BLaER1 treated with 17β-estradiol and CSF1 and Interleukin-3, amounts not matched to agents 10 nM and 100 nM (cell line): ENCODE measurements around the gene DBR1.

Experiments used
- H3K27ac ChIP-seq, 11 experiments: shearing (Covaris generic); formaldehyde crosslinking; 2 replicates each; pipeline ENCODE4 v1.8.1; 2022
- H3K27me3 ChIP-seq, 11 experiments: shearing (Covaris generic); formaldehyde crosslinking; 2 replicates each; pipeline ENCODE4 v1.8.1; 2022
- H3K36me3 ChIP-seq, 11 experiments: shearing (Covaris generic); formaldehyde crosslinking; 2 replicates each; pipeline ENCODE4 v1.8.1; 2022
- H3K4me1 ChIP-seq, 10 experiments: shearing (Covaris generic); formaldehyde crosslinking; 2 replicates each; pipeline ENCODE4 v1.8.1; 2022
- H3K4me2 ChIP-seq, 11 experiments: shearing (Covaris generic); formaldehyde crosslinking; 2 replicates each; pipeline ENCODE4 v1.8.1; 2022
- H3K4me3 ChIP-seq, 10 experiments: shearing (Covaris generic); formaldehyde crosslinking; 2 replicates each; pipeline ENCODE4 v1.8.1; 2022
- H3K9ac ChIP-seq, 11 experiments: shearing (Covaris generic); formaldehyde crosslinking; 2 replicates each; pipeline ENCODE4 v1.8.1; 2022
- H3K9me3 ChIP-seq, 11 experiments: shearing (Covaris generic); formaldehyde crosslinking; replicated peaks in 1 of 11; 2 replicates each; pipeline ENCODE4 v1.8.1; 2022
- H4K20me1 ChIP-seq, 11 experiments: shearing (Covaris generic); formaldehyde crosslinking; 2 replicates each; pipeline ENCODE4 v1.8.1; 2022
- Cebpa-rat ChIP-seq, 11 experiments: shearing (Covaris generic); IDR thresholded peaks; 2 replicates each; pipeline ENCODE4 v1.8.1; 2022

Gene DBR1

DNA sequence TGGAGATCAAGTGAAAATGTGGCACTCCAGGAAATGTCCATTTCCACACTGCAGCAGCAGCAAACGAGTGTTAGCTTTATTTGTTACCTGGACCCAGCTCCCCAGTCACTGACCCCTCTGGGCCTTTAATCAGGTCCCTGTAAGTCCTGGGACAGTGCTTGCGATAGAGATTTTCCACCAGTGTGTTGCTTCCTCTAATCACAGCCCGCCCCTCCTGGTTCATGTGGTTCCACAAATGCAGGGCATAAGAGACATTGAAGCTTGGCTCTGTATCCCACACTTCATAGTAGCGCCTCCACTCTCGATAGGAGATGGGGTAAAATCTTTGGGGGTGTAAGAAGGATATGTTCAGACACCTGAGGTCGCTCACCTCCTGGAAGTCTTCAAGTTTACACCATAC, 50.5 kb downstream of the DBR1 start:
- H4K20me1 ChIP-seq = no peaks in the 10 kb centered on the region
- peaks cover 0 to 9% (median 7%) of the 10 kb centered on the region in 11 experiments; a peak in 13 of 22 replicates for H3K9me3 ChIP-seq
- H3K4me3 ChIP-seq = no peak overlapping the region
- no peak for TF ChIP-seq Cebpa-rat (IDR thresholded peaks at IDR 0.05)
- peak overlapping the region in 2 of 11 experiments; percentile 65 to 67; a peak in 2 of 22 replicates for H3K27ac ChIP-seq
- H3K9ac ChIP-seq = no peak overlapping the region
- peaks cover 12 to 46% (median 20%) of the 10 kb centered on the region in 10 experiments for H3K4me1 ChIP-seq
- no peaks in the 10 kb centered on the region for H3K27me3 ChIP-seq
- H3K4me2 ChIP-seq = peak overlapping the region in 3 of 11 experiments; percentile 53 to 96 (median 82); a peak in 6 of 22 replicates
- no peaks in the 10 kb centered on the region for H3K36me3 ChIP-seq

DNA sequence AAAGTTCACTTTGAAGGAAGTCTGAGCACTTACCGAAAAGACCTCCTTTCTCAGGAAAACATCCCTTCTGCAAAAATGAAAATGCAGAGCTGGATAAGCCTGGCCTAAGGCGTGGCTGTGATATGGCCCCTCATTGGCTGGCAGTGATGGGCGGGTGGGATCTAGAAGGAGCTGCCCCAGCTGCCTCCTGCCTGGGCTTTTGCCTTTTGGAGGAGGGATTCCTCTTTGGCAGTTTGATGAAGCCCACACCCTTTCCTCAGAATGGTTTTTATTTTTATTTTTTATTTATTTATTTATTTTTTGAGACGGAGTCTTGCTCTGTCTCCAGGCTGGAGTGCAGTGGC, 55.3 kb downstream of the DBR1 start:
- no peaks in the 10 kb centered on the region; a peak in 1 of 22 replicates for H4K20me1 ChIP-seq
- no peak for TF ChIP-seq Cebpa-rat (IDR thresholded peaks at IDR 0.05)

DNA sequence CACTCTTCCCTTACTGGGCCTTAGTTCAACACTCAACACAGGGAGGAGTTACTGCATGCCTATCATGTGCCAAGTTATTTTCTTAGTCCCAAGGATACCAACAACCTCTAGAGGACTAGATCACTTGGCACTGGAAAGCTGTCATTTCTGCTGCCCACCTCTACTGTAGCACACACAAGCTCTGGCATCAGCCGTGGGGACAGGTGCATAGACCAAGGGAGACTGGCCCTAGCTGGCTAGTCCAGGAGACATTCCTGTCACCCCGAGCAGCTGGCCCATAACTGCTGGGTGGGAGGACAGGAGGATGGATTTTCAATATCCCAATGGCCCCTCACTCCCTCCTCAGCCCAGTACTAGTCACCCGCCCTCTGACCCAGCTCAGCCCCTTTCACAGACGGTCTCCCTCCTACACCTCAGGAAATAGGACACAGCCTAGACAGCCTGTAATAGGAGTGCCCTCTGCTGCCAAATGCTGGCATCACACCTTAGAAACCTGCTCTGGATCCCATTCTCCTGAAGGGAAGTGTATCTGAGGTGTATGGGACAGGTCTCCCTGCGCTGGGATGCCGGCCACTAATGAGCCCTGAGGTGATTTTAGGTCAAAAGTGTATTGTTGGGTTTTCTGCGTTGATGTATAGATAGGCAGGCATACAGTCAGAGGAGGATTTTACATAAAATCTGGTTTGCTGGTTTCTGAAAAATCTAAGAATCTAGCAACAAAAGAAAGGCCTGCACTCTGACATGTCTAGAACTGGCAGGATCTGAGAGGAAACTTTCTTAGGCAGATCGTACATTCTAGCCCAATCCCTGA, 55.9 kb downstream of the DBR1 start:
- H3K4me3 ChIP-seq = no peak overlapping the region
- no peak overlapping the region for H3K27ac ChIP-seq
- no peaks in the 10 kb centered on the region for H3K36me3 ChIP-seq
- no peaks in the 10 kb centered on the region; a peak in 1 of 22 replicates for H4K20me1 ChIP-seq
- peaks cover 0 to 7% (median 5%) of the 10 kb centered on the region in 11 experiments; a peak in 13 of 22 replicates for H3K9me3 ChIP-seq
- no peak for TF ChIP-seq Cebpa-rat (IDR thresholded peaks at IDR 0.05)
- no peak overlapping the region for H3K9ac ChIP-seq
- peaks cover 18 to 36% (median 31%) of the 10 kb centered on the region in 11 experiments for H3K27me3 ChIP-seq
- H3K4me1 ChIP-seq = peaks cover 2 to 11% (median 7%) of the 10 kb centered on the region in 10 experiments; a peak in 17 of 20 replicates
- no peak overlapping the region for H3K4me2 ChIP-seq

More for the DNA sequence above, 55.3 kb downstream of the DBR1 start:
- Histone ChIP-seq H3K4me1 (peaks cover 4 to 14% (median 8%) of the 10 kb centered on the region in 10 experiments; a peak in 17 of 20 replicates), H3K4me3 (no peak overlapping the region), H3K27me3 (peaks cover 16 to 31% (median 26%) of the 10 kb centered on the region in 11 experiments), H3K9me3 (peaks cover 0 to 9% (median 7%) of the 10 kb centered on the region in 11 experiments; a peak in 13 of 22 replicates), H3K4me2 (no peak overlapping the region), H3K9ac (no peak overlapping the region), H3K27ac (no peak overlapping the region), H3K36me3 (no peaks in the 10 kb centered on the region)

DNA sequence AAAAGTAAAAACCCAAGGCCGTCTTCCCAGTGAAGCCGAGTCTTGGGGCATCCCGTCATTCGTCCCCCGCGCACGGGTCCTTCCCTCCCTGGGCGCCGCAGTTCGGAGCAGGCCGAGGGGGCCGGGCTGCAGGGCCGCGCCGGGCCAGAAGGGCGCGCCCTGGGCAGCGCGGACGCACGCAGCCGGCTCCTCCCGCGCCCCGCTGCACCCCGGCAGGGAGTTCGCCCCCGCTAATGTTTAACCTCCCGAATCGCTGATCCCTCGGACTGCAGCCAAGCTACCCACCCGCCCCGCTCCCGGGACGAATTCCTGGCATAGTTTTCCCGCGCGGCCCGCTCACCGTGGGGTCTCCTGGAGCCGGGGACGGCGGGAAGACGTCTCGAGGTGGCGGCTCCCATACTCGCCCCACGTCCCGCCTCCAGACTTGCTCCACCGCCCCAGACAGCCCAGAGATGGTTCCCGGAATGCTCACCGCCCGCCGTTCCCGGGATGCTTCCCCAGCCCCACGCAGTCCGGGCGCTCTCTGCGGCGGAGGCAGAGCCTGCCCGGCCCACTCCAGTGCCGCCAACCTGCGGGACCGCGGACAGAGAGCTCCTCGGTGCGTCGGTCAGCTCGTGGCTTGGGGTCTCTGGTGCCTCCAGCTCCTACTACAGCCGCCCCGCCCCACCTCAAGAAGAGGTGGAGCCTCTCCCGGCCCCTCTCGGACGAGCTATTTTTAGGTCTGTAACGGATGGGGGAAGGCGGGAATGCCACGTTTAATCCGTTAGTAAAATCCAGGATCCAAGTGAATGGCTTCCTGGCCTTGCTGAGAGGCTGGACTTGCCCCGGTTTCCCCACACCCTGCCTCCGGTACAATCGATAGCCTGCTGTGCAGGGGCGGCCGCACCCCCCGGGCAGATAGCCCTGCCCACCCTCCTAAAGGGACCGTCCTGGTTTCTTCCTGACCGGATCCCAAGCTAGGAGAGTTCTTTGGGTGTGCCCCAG, 59.4 kb downstream of the DBR1 start, which contains the start of gene DZIP1L:
DZIP1L (minus strand) TSS at position 621 of the 984 bp plus-strand sequence. CDS start 11,637 bp downstream, outside the sequence.
- peaks cover 18 to 36% (median 31%) of the 10 kb centered on the region in 11 experiments for H3K27me3 ChIP-seq
- H4K20me1 ChIP-seq = no peaks in the 10 kb centered on the region; a peak in 1 of 22 replicates
- H3K9me3 ChIP-seq = no peaks in the 10 kb centered on the region
- peaks cover 0 to 14% (median 7%) of the 10 kb centered on the region in 10 experiments; a peak in 15 of 20 replicates for H3K4me1 ChIP-seq
- H3K9ac ChIP-seq = peak within 1 kb of the TSS; percentile 48 to 77 (median 74)
- peak within 1 kb of the TSS; percentile 89 to 100 (median 98) for H3K4me2 ChIP-seq
- H3K36me3 ChIP-seq = no peaks in the 10 kb centered on the region
- H3K4me3 ChIP-seq = peak within 1 kb of the TSS; percentile 64 to 85 (median 73)
- peak within 1 kb of the TSS in 2 of 11 experiments; percentile 24 to 51; a peak in 2 of 22 replicates for H3K27ac ChIP-seq
- TF ChIP-seq Cebpa-rat (IDR thresholded peaks at IDR 0.05) = no peak

DNA sequence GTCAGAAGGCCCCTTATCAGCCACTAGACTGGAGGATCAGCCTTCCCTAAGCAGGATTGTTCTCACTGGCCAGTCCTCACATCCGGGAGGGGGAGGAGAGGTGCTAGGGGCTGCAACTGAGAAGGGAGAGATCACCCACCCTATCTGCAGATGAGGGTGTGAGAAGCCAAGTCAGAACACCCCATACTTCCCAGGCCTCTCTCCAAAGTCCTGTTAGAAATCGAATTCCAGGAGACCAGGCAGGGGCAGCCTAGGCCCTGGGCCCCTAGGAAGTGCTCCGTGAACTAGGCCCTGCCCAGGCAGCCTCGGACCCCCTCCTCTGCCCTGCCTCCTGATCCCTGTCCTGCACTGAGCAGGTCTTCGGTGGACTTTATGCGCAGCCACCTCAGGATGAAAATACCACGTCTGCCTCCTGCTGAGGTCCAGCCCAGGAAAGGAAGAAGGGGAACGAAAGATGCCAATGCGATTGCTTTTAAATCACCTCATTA, 60.2 kb downstream of the DBR1 start:
- H3K27ac ChIP-seq = no peak overlapping the region
- H3K4me1 ChIP-seq = peaks cover 0 to 14% (median 7%) of the 10 kb centered on the region in 10 experiments; a peak in 15 of 20 replicates
- peak overlapping the region; percentile 64 to 85 (median 73); a peak in 18 of 20 replicates for H3K4me3 ChIP-seq
- no peaks in the 10 kb centered on the region for H3K36me3 ChIP-seq
- peaks cover 18 to 36% (median 31%) of the 10 kb centered on the region in 11 experiments for H3K27me3 ChIP-seq
- peak overlapping the region; percentile 89 to 100 (median 98) for H3K4me2 ChIP-seq
- no peak for TF ChIP-seq Cebpa-rat (IDR thresholded peaks at IDR 0.05)
- H3K9ac ChIP-seq = peak overlapping the region in 9 of 11 experiments; percentile 48 to 77 (median 74); a peak in 14 of 22 replicates
- no peaks in the 10 kb centered on the region for H3K9me3 ChIP-seq
- no peaks in the 10 kb centered on the region; a peak in 1 of 22 replicates for H4K20me1 ChIP-seq

DNA sequence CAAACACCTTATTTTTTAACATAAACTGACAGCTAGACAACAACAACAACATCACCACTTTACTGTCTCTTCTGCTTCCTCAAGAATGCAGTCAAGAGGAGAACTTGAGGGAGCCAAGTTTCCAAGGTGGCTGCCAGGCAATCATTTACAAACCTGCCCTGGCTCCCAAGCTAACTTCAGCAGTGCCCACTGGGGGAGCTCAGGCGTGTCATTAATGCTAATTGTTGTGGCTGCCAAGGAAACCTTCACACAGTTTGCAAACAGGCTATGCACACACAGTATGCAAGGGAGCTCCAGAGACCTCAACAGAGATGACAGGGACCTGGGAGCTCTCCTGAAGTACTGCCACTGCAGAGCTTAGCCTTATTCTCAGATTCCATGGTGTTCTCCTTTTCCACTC, 61.4 kb downstream of the DBR1 start:
- H3K27ac ChIP-seq = no peak overlapping the region
- no peaks in the 10 kb centered on the region; a peak in 1 of 22 replicates for H4K20me1 ChIP-seq
- H3K27me3 ChIP-seq = peaks cover 18 to 36% (median 31%) of the 10 kb centered on the region in 11 experiments
- no peaks in the 10 kb centered on the region for H3K9me3 ChIP-seq
- no peak overlapping the region for H3K9ac ChIP-seq
- no peak overlapping the region for H3K4me3 ChIP-seq
- 0 out of 22 replicates have a peak overlapping the region, but pooled peaks of 1 of the 11 experiments have one; percentile 9 for H3K4me2 ChIP-seq
- no peaks in the 10 kb centered on the region for H3K36me3 ChIP-seq
- no peak for TF ChIP-seq Cebpa-rat (IDR thresholded peaks at IDR 0.05)
- peaks cover 0 to 14% (median 7%) of the 10 kb centered on the region in 10 experiments; a peak in 15 of 20 replicates for H3K4me1 ChIP-seq

DNA sequence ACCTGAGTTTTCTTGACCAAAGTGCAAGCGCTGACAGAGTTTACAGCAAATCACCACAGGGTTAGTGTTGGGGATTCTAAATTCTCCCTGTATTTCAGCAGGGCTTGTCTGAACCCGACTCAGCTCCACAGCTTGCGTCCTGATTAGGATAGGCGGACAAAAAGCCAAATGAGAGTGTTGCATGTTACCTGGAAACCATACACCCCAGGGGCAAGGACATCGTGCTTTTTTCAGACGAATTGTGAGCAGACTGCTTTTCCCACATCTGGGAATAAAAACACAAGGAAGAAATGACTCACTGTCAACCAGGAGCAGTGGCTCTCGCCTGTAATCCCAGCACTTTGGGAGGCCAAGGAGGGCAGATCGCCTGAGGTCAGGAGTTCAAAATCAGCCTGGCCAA, 62.4 kb downstream of the DBR1 start:
- Histone ChIP-seq H3K36me3 (no peaks in the 10 kb centered on the region), H3K4me1 (peaks cover 0 to 14% (median 7%) of the 10 kb centered on the region in 10 experiments; a peak in 15 of 20 replicates), H3K9ac (no peak overlapping the region), H3K9me3 (no peaks in the 10 kb centered on the region), H3K27me3 (peaks cover 18 to 34% (median 31%) of the 10 kb centered on the region in 11 experiments), H4K20me1 (no peaks in the 10 kb centered on the region; a peak in 1 of 22 replicates), H3K27ac (no peak overlapping the region), H3K4me2 (no peak overlapping the region), H3K4me3 (no peak overlapping the region)
- TF ChIP-seq Cebpa-rat (IDR thresholded peaks at IDR 0.05) = no peak
